ENCODE measurements around the gene CEP152. TPM values are rescaled to one million over a fixed set of nuclear protein-coding genes. Genes with fewer than 3 reads are reported as not detected.

CEP152 gene
- total and polyA plus RNA-seq, 2 of the 13 experiments (the other 11 are each of a cell fraction or from before 2014, with no cell fraction given), result 1.3 to 14.7 TPM

GRCh38 chr15:48784756-48785155, 26.1 kb downstream of the CEP152 start:
- no peak for TF ChIP-seq ZNF639 (CRISPR knock-in tag; conservative IDR thresholded peaks at IDR 0.05)
- intact Hi-C loops (cut with micrococcal nuclease; ENCODE audit: unreplicated experiment) (no loop called here), in situ Hi-C loops (cut with HindIII; ENCODE audit: extremely low pct_ligation_motif_present, low pct_unique_long_range_greater_than_20kb) (no loop called here)
- no peak overlapping the region for H2AFZ ChIP-seq (ENCODE audit: low read length)
- no peak overlapping the region for H3K9ac ChIP-seq (ENCODE audit: insufficient read depth, low read depth, low read length)
- no peak for DNase-seq (ENCODE audit: low spot score)
- no peaks in the 10 kb centered on the region for H3K4me1 ChIP-seq (ENCODE audit: insufficient read depth, low read length)
- no peak for FAIRE-seq
- ChIA-PET CTCF (ENCODE audit: low intra/inter-chr PET ratio, low total read pairs) (no interaction called here), POLR2A (no interaction called here)
- H3K4me2 ChIP-seq (ENCODE audit: low read depth, low read length), result no peak overlapping the region
- no peak overlapping the region for H3K4me3 ChIP-seq (replicated peaks in 1 of 3; ENCODE audit: insufficient read depth in 1 of 3, low read depth in 2 of 3, low read length in 3 of 3)
- no peak overlapping the region for H3K27ac ChIP-seq (ENCODE audit: extremely low read length, insufficient read depth, low read length)
- no peaks in the 10 kb centered on the region for H3K79me2 ChIP-seq (ENCODE audit: insufficient read depth, low read length)
- peaks cover 5 to 35% of the 10 kb centered on the region in 2 experiments; a peak in 4 of 5 replicates for H3K36me3 ChIP-seq (replicated peaks in 1 of 2; ENCODE audit: control insufficient read depth in 1 of 2, insufficient read depth in 2 of 2, low read length in 2 of 2)
- ATAC-seq, result no peak
- no peaks in the 10 kb centered on the region for H3K27me3 ChIP-seq (ENCODE audit: control insufficient read depth in 1 of 2, insufficient read depth in 2 of 2, low read length in 2 of 2)
- WGBS (ENCODE audit: low lambda C conversion rate), result 63% methylated on average over 2 of the region's 2 CpGs
- H4K20me1 ChIP-seq (ENCODE audit: insufficient read depth, low read length), result no peaks in the 10 kb centered on the region
- no peaks in the 10 kb centered on the region for H3K9me3 ChIP-seq (ENCODE audit: low read length)
- no TSS peak for BruUV-seq (replicated peaks)

- CTCF ChIA-PET (ENCODE audit: low intra/inter-chr PET ratio, low total read pairs), result no interaction called here
- ATAC-seq, result no peak
- H3K4me3 ChIP-seq (replicated peaks in 1 of 3; ENCODE audit: insufficient read depth in 1 of 3, low read depth in 2 of 3, low read length in 3 of 3), result no peak overlapping the region
- TF ChIP-seq CREB1 (IDR thresholded peaks at IDR 0.05), result no peak
- no peak for TF ChIP-seq CREB1 (CRISPR knock-in tag; IDR thresholded peaks at IDR 0.05)
- TF ChIP-seq GRHL1 (CRISPR knock-in tag; conservative IDR thresholded peaks at IDR 0.05), result no peak
- TF ChIP-seq MZF1 (CRISPR knock-in tag; IDR thresholded peaks at IDR 0.05; ENCODE audit: borderline replicate concordance), result no peak
- no peak for TF ChIP-seq KLF15 (CRISPR knock-in tag; IDR thresholded peaks at IDR 0.05; ENCODE audit: borderline replicate concordance)
- no peak for TF ChIP-seq MYC (CRISPR knock-in tag; IDR thresholded peaks at IDR 0.05; ENCODE audit: borderline replicate concordance)
- TF ChIP-seq ATAD3A (CRISPR knock-in tag; IDR thresholded peaks at IDR 0.05), result no peak
- TF ChIP-seq IRF2 (CRISPR knock-in tag; IDR thresholded peaks at IDR 0.05), result no peak
- TF ChIP-seq ZNF101 (CRISPR knock-in tag; IDR thresholded peaks at IDR 0.05; ENCODE audit: borderline replicate concordance, low read depth), result no peak
- TF ChIP-seq JARID2 (CRISPR knock-in tag; IDR thresholded peaks at IDR 0.05; ENCODE audit: insufficient replicate concordance), result no peak
- TF ChIP-seq THAP9 (CRISPR knock-in tag; IDR thresholded peaks at IDR 0.05; ENCODE audit: borderline replicate concordance), result no peak
- no peak for TF ChIP-seq RELA (CRISPR knock-in tag; IDR thresholded peaks at IDR 0.05)
- TF ChIP-seq ELF1 (CRISPR knock-in tag; IDR thresholded peaks at IDR 0.05), result no peak
- H3K9ac ChIP-seq (ENCODE audit: insufficient read depth, low read depth, low read length), result no peak overlapping the region
- H3K79me2 ChIP-seq (ENCODE audit: insufficient read depth, low read length), result no peaks in the 10 kb centered on the region
- H3K27me3 ChIP-seq (ENCODE audit: control insufficient read depth in 1 of 2, insufficient read depth in 2 of 2, low read length in 2 of 2), result no peaks in the 10 kb centered on the region
- POLR2A ChIA-PET, result no interaction called here
- FAIRE-seq, result no peak
- H4K20me1 ChIP-seq (ENCODE audit: insufficient read depth, low read length), result no peaks in the 10 kb centered on the region
- H3K4me1 ChIP-seq (ENCODE audit: insufficient read depth, low read length), result no peaks in the 10 kb centered on the region
- no peak overlapping the region for H3K27ac ChIP-seq (ENCODE audit: extremely low read length, insufficient read depth, low read length)
- no peak overlapping the region for H3K4me2 ChIP-seq (ENCODE audit: low read depth, low read length)
- no peaks in the 10 kb centered on the region for H3K9me3 ChIP-seq (ENCODE audit: low read length)
- DNase-seq (ENCODE audit: low spot score), result no peak
- BruUV-seq (replicated peaks), result no TSS peak
- peaks cover 5 to 27% of the 10 kb centered on the region in 2 experiments; a peak in 4 of 5 replicates for H3K36me3 ChIP-seq (replicated peaks in 1 of 2; ENCODE audit: control insufficient read depth in 1 of 2, insufficient read depth in 2 of 2, low read length in 2 of 2)
- in situ Hi-C loops (cut with HindIII; ENCODE audit: extremely low pct_ligation_motif_present, low pct_unique_long_range_greater_than_20kb) (no loop called here), intact Hi-C loops (cut with micrococcal nuclease; ENCODE audit: unreplicated experiment) (no loop called here)
- no peak overlapping the region for H2AFZ ChIP-seq (ENCODE audit: low read length)
- WGBS (ENCODE audit: low lambda C conversion rate), result over 99% methylated on average over 2 of the region's 2 CpGs
These were observed 28.0 kb downstream of the CEP152 start for GRCh38 chr15:48782911-48783310.
